HS-27A (cell line): ENCODE results near the gene ATP2B2.

ENCODE experiments used
- DNase-seq: peaks from one replicate; pipeline ENCODE4 v3.0.0-alpha.2; 2012; ENCODE audit warnings: low read depth, missing footprints

The ATP2B2 gene

DNA sequence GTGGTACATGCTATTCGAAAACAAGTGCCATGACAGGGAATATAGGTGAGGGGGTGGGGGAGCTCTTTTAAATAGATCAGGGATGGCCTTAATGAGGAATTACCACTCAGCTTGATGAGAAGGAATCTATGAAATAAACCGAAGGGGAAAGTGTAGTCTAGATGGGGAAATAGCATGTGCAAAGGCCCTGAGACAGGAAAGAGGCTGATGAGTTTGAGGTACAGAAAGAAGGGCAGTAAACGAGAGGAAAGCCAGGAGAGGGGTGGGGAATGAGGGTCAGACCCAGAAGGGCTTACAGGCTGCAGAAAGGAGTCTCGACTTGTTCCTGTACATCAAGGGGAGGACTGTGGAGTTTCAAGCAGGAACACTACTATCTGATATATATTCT lies 12.2 kb downstream of the ATP2B2 start:
- DNase-seq, result no peak

DNA sequence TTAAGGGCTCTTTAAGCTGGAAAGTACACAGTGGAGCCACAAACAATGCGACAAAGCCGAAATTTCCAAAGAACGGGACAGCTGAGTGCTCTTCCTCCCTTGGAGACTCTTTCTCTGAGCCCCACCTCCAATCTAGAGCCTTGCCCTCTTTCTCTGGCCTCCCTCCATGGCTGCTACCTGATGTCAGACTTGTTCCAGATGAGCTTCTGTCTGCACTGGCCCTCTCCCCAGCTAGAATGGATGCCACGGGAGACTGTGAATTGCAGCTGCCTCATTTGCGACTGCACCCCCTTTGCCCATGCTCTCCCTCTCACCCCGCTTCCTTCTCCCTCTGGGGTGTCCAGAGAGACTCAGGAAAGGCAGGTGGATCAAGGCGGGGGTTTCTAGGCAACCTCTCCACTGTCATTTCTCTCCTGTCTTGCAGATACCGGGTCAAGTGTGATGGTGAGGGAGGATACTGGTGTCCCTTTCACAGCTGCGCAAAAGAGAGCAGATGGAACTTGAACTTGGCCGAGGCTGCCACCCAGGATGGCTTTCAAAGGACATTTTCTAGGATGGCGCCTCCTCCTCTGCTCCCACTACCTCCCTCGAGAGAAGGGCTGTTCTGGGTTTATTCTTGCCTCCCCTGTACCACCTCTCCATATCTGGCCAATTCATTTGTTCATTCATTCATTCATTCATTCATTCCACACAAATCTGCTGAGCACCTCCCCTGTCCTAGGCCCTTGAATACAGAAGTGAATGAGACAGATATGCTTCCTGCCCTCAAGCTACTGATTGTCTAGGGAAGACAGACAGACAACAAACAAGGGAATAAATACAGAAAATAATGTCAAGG lies 12.8 kb downstream of the ATP2B2 start:
- no peak for DNase-seq

DNA sequence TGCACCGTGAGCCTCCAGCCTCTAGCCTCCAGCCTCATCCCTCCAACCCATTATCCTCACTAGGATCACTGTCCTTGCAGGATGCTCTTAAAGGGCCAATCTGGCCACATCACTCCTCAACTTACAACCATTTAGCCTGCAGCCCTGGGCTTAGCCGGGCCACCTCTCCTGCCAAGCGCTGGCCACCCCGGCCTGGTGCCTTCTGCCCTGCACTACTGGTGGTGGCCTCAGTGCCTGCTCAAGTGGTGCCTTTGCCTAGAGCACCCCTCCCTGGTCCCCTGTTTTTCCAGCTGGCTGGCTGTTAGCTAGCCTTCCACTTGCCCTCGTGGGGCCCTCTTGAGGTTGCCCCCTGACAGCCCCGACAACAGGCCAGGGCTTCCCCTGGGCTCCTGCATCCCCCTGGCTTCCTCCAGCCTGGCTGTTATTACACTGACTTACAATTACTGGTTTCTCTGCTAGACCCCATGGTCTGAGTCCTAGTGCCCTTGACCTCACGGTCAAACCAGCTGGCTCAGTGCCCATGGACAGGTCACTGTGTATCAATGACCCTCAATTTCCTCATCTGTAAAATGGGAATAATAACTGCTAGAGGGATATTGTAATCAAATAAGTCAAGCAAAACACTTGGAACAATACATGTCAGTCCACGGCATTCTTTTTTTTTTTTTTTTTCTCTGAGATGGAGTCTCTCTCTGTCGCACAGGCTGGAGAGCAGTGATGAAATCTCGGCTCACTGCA lies 15.5 kb downstream of the ATP2B2 start:
- DNase-seq, result no peak

DNA sequence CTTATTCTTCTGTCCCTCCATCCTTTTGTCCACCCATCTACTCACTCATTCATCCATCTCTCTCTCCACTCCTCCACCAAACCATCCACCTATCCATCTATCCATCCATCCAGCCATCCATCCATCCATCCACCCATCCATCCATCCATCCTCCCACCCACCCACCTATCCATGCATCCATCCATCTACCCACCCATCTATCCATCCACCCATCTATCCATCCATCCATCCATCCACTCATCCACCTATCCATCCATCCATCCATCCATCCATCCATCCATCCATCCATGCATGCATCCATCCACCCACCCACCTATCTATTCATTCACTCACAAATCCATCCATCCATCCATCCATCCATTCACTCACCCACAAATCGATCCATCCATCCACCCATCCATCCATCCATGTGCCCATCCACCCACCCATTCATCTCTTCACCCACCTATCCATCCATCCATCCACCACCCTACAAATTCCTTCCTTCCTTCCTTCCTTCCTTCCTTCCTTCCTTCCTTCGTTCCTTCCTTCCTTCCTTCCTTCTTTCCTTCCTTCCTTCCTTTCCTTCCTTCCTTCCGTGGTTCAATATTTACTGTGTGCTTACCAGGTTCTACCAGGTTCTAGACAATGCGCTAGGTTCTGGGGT lies 17.3 kb downstream of the ATP2B2 start:
- DNase-seq, result no peak

DNA sequence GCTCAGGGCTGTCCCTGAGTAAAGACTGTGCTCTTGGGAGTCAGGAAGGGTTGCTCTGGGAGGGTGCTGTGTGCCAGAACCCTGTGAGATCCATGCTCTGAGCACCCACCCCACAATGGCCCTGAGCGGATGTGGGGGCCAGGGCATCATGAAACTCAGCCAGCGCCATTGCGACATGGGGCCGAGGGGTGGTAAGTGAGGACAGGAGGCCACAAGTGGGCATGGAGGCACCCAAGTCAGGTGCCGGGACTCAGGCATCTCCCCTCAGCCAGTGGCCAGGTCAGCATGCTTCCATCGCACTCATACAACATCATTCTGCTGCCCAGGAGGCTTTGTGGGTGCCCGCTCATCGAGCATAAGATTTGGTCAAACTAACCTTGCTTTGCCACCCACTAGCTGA lies 19.6 kb downstream of the ATP2B2 start:
- no peak for DNase-seq

DNA sequence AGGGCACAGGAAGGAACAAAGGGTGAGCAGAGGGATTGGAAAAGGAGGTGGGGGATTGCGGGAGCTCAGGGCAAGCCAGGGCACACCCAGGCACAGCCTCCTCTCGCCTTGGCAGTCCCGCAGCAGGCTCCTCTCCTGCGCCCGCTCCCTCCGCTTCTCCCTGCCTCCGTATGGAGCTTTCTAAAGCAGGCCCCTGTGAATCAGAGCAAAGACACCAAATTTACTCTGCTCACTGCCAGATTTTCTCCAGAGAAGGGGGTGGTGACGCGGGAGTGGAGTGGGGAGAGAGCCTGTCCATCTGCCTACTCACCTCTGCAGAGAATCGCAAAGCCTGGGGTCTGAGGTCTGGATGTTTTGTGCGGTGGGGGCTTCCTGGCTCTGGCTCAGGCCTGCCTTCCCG lies 20.0 kb downstream of the ATP2B2 start:
- no peak for DNase-seq

DNA sequence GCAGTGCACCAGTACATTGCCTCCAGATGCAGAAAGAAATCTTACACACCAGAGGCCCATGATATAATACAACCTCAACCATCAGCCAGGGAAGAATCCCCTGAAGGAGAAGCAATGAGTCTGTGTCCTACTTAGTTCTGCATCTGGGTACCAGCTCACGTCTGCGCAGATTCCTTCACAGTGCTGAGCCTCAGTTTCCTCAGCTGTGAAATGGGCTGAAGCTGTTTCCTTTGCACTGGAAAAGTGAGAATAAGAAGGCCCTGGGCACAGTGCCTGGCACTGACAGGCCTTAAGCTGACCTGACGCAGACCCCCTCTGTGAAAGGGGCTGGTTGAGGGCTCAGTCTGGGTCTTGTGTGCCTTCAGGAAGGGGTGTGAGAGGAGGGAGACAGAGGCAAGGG lies 20.7 kb downstream of the ATP2B2 start:
- DNase-seq, result no peak

DNA sequence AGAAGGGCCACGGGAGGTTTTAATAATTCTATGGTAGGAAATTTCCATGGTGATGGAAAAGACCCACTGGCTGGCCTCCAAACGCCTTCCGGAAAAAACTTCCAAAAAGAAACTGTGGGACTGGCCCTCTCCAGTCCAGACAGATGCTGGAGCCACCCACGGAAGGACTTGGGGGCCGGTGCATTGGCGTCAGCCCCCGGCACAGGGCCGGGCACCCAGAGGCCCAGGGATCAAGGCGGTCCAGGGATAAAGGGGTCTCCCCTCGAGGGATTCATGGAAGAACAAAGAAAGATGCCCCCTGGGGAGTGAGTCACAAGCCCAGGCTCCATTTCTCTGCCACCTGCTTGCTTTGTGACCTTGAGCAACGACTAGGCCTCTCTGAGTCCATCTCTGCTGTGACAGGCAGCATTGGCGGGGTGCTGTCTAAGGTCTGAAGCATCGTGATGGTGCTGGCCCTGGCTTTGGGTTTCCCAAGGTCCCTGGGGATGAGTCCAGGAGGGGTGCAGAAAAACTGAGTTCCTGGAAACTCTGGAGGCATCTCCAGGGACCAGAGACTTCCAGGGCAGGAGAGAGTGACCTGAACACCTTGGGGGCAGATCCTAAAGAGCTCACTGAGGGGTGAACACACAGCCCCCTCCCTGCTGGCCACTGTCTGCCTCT lies 21.6 kb downstream of the ATP2B2 start:
- no peak for DNase-seq

DNA sequence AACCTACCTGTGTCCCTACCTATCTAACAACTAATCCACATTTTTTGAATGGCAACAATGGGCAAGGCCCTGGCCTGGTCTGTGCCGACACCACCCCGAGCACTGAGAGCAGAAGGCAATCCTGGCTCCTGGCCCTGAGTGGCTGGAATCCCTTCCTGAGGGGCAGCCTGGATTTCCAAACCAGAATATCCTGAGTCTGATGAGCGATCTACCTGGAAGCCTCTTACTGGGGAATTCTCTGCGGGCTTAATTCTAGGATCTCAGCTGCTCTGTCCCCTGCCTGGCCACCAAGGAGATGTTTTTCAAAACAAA lies 22.1 kb downstream of the ATP2B2 start:
- DNase-seq, result no peak

DNA sequence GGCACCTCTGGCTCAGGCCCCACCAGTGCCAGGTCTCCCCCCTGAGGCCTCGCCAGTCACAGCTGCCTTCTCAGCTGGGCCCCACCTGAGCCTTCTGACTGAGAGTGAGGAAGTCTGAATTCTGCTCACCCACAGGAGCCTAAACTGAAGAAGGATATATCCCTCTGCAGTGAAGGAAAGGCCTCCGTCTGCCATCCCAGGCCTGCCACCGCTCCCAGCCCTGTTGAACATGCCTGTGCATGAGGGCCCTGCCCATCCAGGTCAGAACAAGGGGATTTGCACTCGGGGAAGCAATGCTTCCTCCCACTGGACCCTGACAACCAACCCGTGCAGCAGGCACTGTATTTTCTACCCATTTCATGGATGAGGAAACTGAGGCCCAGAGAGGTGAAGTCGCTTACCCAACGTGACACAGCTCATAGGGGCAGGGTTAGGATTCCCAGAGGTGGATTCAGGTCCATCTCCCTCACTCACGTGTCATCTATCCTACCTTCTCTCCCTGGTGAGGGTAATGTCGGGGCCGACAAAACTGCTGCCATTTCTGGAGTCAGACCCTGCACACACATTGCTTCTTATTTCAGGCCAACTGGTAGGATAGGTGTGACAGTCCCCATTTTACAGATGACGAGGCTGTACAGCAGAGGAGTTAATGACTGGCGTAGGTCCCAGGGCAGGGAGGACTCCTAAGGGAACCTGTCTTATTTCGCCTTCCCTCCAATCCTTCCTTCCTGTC lies 22.6 kb downstream of the ATP2B2 start:
- DNase-seq, result no peak

DNA sequence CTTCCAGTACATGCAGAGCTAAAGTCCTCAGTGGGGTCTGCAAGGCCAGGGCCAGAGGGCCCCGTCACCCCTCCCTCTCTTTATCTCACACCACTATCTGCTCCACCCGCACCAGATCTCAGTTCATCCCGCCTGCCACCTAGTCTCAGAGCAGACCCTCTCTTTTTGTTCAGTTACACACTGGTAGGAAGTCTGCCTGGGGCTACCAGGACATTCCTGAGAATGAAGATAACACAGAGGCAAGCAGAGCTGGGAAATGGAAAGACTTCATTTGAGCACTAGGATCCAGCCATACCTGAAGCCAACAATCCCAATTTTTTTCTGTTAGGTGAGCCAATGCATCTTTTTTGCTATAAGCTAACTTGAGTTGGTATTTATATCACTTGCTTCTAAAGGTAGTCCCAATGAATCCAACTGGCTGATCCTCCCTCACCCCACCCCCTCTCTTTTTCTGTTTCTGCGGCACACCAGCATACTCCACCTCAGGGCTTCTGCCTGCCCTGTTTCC lies 24.5 kb downstream of the ATP2B2 start:
- no peak for DNase-seq

DNA sequence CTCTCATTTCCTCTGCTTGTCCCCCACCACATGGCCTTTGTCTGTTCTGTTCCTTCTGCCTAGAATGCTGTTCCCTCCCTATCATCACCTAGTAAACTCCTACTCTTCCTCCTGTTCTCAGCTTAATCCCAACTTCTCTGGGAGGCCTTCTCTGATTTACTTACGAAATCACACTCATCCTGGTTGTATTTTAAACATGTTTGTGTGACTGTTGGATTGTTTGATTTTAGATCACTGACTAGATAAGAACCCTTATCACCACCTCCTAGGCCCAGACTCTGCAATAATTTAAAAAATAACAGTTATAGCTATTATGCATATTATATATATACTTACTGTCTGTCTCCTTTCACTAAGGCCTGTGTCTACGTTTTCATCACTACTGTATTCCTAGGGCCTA lies 26.1 kb downstream of the ATP2B2 start:
- no peak for DNase-seq

DNA sequence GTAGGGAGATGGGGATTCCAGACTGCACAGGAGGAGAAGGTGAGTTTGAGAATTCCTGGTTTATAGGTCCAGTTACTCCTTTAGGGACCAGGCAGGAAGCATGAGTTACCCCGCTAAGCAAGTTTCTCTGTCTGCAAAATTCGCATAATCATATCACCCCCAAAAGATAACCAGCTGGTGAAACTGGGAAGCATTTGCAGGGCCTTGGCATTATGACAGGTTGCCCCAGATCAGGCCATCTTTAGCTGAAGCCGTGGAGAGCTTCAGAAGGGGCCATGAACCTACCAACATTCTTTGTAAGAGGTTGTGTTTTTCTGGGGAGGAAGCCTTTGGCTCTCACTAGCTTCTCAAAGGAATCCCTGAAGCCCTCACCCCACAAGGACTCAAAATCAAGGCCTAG lies 29.4 kb downstream of the ATP2B2 start:
- DNase-seq, result no peak

DNA sequence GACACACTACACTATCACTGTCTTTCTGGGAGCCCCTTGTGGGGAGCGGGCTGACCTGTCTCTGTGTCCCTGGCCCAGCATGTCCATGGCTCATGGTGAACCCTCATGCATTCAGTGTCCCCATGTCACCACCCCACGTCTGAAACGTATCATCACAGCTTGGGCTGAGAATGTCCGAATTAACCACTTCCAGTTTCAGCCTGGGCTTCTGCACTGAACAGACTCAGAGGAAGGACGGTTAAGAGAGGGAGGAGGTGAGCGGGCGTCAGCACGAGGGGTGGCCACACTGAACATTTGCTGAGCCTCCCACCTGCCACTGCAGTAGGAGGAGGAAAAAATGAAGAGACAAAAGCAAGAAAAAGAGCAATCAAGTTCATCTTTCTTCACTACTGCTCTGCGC lies 30.5 kb downstream of the ATP2B2 start:
- no peak for DNase-seq

DNA sequence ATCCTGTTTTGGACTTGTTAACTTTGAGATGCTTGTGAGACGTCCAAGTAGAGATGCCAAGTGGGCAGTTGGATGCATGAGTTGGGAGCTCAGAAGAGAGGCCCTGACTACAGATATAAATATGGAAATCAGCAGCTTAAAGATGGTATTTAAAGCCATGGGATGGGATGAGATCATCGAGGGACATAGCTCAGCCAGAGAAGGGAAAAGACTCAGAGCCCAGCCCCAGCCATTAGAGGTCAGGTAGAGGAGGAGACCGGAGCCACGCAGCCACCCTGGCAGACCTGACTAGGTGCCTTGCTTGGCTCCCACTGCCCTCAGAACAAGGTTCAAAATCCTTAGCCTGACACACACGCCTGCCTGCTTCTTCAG lies 31.1 kb downstream of the ATP2B2 start:
- no peak for DNase-seq

DNA sequence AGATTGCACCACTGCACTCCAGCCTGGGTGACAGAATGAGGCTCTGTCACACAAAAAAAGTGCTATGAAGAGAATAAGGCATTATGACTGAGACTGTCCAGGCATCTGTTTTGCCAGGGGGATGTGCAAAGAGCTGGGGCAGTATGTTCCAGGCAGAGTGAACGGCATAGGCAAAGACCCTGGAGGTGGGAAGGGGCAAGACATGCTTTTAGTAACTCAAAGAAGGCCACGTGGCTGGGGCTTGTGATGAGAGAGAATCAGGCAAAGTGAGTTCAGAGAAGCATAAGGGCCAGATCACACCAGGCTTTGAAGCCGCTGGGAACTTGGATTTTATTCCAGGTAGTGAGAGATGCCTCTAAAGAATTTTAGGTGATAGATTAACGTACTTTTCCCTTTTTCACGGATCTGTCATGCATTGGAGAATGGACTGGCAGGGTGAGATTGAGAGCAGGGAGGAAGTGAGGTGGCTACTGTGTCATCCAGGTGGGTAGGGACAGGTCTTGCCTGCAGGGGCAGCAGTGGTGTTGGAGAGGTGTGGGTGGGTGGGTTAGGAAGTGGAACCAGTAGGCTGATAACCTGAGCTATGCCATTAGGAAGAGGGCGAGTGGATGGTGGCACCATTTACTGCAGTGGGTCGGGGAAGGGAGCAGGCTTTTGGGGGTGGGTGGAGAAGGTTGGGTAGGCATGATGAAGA lies 31.7 kb downstream of the ATP2B2 start:
- DNase-seq, result no peak

DNA sequence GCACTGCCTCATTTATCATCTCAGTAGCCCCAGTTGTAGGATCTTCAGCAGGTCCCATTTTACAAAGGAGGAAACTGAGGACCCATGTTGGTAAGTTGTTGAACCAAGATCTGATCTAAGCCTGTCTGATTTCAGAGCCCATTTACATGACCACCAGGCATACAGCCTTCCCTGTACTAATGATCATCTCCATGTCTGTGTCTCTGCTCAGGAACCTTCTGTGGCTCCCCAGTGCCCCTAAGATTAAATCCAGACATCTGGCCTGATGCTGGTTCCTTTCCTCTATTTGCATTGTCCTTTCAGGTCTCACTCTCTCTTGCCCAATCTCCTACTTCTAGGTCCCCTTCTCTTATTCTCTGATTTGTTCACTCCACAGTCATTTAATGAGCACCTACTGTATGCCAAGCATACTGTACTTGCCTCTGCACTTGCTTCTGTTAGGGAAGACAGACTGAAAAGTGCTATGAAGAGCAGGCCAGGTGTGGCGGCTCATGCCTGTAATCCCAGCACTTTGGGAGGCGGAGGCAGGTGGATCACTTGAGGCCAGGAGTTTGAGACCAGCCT lies 32.4 kb downstream of the ATP2B2 start:
- DNase-seq, result no peak

DNA sequence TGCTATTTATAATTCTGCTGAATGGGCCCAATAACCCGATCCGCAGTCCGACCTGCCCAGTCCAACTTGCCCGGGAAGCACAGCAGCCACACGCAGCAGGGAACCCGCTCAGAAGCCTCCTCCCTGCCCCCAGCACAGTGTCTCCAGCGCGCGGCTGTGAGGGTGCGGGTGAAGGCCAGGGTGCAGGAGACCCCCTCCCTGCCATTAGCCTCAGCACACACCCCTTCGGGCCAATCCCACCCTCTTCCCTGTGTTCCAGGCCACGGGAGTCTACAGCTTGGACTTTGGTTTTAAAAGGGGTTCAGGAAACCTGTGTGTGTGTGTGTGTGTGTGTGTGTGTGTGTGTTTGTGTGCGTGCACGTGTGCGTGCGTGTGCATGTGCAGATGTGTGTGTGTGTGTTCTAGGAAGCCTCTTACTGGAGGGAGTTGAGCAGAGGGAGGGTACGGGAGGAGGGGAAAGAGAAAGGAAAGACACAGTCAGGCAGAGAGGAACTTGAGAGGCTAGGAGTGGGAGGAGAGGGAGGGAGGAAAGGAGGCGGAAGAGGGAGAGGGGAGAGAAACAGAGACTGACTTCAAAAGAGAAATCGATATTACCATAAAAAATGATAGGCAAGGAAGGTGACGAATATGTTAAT lies 34.2 kb downstream of the ATP2B2 start:
- no peak for DNase-seq

DNA sequence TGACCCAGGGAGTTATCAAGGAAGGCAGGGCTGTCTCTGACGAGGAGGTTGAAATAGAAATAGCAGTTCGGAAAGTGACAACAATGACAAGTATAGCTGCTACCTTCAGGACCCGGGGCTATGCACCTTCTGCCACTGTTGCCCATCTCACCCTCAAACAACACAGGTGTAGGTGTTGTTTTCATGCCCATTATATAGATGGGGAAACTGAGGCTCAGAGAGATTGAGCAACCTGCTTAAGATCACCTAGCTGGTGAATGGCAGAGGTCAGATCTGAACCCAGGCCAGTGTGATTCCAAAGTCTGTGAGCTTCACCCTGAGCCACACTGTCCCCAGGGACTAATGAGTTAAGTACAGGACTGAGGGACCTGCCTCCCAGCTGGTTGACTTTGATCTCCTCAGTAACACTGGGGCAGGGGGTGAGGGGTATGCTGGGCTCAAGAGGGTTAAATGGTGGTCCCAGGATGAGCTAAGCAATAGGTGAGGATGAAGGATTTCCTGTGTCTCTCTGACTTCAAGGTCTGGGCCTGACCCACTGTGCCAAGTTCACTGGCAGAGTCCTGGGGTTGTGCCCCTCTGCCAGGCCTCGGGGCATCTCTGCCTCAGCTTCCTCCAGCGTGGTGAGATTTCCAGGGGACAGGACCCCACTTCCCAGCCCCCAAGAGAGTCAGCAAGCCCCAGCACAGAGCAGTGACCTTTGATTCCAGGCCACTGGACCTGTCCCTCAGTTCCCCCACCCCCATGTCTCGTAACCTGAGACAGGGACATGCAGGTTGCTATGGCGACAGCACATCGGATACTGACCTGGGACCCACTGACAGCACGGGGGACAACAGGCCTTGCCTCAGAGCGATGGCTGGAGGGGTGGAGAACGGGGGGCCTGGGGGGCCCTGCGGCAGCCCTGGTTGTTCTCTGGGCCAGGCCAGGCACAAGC lies 35.0 kb downstream of the ATP2B2 start:
- DNase-seq, result no peak
